CD4-positive, alpha-beta T cell treated with Interleukin-4 for 1 hour (primary cell): ENCODE data around the gene SUGP2.
"Not testable (repeated sequence)": the region's sequence is repeated elsewhere in the genome, so short reads cannot be mapped to it uniquely, and the experiment has no call there.

ENCODE experiments used
- DNase-seq, 2 donors: peaks; one replicate each; pipeline ENCODE4 v3.0.0-alpha.2; 2020 to 2022

The SUGP2 gene

GRCh38 chr19:19028526-19028925 lies 4.8 kb downstream of the SUGP2 start:
- no peak for DNase-seq

GRCh38 chr19:19027228-19027627 lies 6.1 kb downstream of the SUGP2 start:
- no peak for DNase-seq

GRCh38 chr19:19026299-19026971 lies 6.9 kb downstream of the SUGP2 start:
- DNase-seq, result no peak

GRCh38 chr19:19025861-19026260 lies 7.5 kb downstream of the SUGP2 start:
- no peak for DNase-seq

GRCh38 chr19:19023376-19023775 lies 9.9 kb downstream of the SUGP2 start:
- not testable (repeated sequence) for DNase-seq

- no peak for DNase-seq
These were observed 10.8 kb downstream of the SUGP2 start for GRCh38 chr19:19022380-19022961.

GRCh38 chr19:19021115-19021514 lies 12.2 kb downstream of the SUGP2 start:
- DNase-seq, result no peak

- DNase-seq, result peak; percentile 8 to 16
These were observed 22.8 kb downstream of the SUGP2 start for GRCh38 chr19:19010551-19010950.

- no peak for DNase-seq
These were observed 23.4 kb downstream of the SUGP2 start for GRCh38 chr19:19009951-19010350.

GRCh38 chr19:19006213-19006612 lies 27.1 kb downstream of the SUGP2 start:
- no peak for DNase-seq

- DNase-seq, result no peak
These were observed 29.2 kb downstream of the SUGP2 start for GRCh38 chr19:19004144-19004543.

- no peak for DNase-seq
These were observed 33.3 kb downstream of the SUGP2 start for GRCh38 chr19:18999896-19000620.

GRCh38 chr19:18999016-18999758 lies 34.1 kb downstream of the SUGP2 start:
- no peak for DNase-seq

GRCh38 chr19:18998276-18998675 lies 35.0 kb downstream of the SUGP2 start:
- no peak for DNase-seq

- DNase-seq, result no peak
These were observed 36.4 kb downstream of the SUGP2 start for GRCh38 chr19:18996796-18997394.

- DNase-seq, result no peak
These were observed 37.0 kb downstream of the SUGP2 start for GRCh38 chr19:18996351-18996750.

GRCh38 chr19:18995804-18996241 lies 37.5 kb downstream of the SUGP2 start:
- DNase-seq, result peak; percentile 6 to 21

- no peak for DNase-seq
These were observed 40.2 kb downstream of the SUGP2 start for GRCh38 chr19:18993115-18993514.

GRCh38 chr19:18992696-18993095 lies 40.6 kb downstream of the SUGP2 start:
- DNase-seq, result no peak

- no peak for DNase-seq
These were observed 41.8 kb downstream of the SUGP2 start for GRCh38 chr19:18991468-18991867.

GRCh38 chr19:18991006-18991405 lies 42.3 kb downstream of the SUGP2 start:
- no peak for DNase-seq

- DNase-seq, result no peak
These were observed 43.1 kb downstream of the SUGP2 start for GRCh38 chr19:18990128-18990708.

- no peak for DNase-seq
These were observed 44.0 kb downstream of the SUGP2 start for GRCh38 chr19:18989316-18989715.
